NCI-H1105 (cell line): ENCODE data around the gene CD1E.
"Not testable (repeated sequence)": the region's sequence is repeated elsewhere in the genome, so short reads cannot be mapped to it uniquely, and the experiment has no call there.

ENCODE experiments used
- DNase-seq: peaks from one replicate; lab custom pipeline; 2025; lab: John Stamatoyannopoulos, UW

CD1E gene

GRCh38 chr1:158362941-158363340 is 9.2 kb downstream of the CD1E start:
- no peak for DNase-seq

DNA sequence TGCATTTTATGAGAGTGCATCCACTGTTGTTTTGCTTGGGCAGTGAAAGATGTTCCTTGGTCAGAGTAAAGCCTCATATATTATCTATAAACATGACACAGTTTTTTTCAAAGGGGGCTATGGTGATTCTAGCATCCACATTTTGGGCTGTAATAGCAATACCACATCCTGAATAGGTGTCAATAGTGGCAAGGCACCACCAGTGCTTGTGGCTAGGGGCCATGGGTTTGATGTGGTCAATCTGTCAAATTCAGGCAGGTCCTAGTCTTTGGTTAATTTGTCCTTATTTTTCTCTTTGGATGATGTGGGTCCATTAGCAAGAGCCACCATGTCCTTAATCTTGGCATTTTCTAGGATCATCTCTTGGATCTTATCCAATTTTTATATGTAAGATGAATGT is 13.1 kb downstream of the CD1E start:
- no peak for DNase-seq

DNA sequence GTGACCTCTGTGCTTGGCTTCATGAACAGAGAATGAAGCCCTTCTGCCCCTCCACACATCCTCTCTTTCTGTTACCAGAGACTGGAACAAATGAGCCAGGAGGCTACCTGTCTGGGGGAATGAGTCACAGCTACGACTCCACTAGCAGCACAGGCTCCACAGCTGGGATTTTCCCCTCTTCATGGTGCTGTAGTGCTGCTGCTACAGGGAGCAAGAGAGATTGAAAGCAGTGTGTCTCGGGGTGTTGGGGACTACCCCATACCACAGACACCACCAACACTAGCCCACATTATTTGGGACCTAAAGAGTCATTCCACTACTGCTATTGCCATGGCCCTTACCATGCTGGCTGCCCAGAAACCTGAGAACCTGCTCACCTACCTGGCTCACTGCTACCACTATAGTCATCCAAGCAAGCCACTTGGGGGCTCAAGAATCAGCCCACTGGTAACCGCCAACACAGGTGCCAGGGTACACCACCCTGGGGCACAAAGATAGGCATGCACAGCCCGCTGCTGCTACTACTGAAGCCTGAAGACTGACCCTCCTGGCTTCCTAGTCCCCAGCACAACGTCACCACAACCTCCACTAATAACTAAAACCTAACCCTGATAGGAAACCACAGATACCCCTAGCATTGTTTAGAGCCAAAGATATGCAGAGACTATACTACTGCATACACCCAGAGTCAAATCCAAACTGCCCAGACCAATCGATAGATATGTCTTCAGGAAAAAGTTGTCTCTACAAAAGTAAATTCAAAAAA is 17.7 kb downstream of the CD1E start:
- DNase-seq, result no peak

- not testable (repeated sequence) for DNase-seq
Measured at GRCh38 chr1:158374101-158374500, 20.4 kb downstream of the CD1E start.

DNA sequence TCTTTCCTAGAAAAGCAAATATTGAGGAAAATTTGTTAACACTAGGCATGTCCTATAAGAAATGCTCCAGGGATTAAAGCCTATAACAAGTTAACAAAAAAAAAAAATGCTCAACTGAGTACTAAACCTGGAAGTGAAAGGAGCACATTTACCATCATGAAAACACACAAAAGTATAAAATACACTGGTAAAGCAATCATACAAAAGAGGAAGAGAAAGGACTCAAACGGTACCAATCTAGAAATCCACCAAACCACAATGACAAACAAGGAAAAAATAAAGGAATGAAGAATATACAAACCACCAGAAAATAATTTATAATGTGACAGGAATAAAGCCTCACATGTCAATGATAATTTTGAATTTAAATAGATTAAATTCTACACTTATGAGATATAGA is 21.2 kb downstream of the CD1E start:
- no peak for DNase-seq

- DNase-seq, result no peak
Measured at GRCh38 chr1:158390331-158390730, 36.6 kb downstream of the CD1E start.

GRCh38 chr1:158391099-158391498 is 37.4 kb downstream of the CD1E start:
- no peak for DNase-seq

DNA sequence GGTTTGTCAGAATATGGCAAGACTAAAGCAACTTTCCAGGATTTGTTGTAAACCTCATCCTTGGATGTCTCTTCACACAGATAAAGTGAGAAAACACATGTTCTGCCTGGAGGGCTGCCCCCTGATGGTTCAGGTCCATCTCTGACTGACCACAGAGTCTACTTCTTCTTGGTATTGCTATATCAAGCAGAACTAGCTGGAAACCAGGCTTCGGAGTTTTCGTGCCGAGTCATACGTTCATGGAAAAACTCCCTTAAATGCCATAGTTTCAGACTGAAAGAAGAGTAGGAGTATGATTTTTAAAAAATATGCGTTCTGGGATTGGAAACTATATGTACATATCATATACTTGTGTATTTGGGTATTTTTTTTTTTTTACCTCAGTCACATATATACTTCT is 39.8 kb downstream of the CD1E start:
- no peak for DNase-seq

GRCh38 chr1:158396646-158397045 is 43.0 kb downstream of the CD1E start:
- no peak for DNase-seq

- DNase-seq, result no peak
Measured at GRCh38 chr1:158398818-158399514, 45.3 kb downstream of the CD1E start, which contains the start of gene OR10T2. TSS of gene OR10T2 (minus strand) at chr1:158399466. CDS start at chr1:158399466, 0 bp downstream.

DNA sequence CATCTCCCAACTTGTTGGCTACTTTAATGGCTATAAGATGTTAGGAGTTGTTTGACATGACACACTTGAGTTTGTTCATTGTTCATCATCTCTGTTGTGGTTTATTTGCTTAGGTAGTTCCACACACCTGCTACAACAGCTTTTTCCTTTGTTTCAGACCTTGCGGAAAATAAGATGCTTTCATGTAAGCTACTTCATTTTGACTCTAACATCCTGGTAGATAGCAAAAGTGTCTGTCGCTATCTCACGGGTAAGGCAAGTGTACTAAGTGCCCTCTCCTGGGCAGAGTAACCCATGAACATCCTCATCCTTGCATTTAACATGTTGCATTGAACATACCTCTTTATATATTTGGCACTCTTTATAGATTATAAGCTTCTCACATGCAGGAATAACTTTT is 47.2 kb downstream of the CD1E start:
- no peak for DNase-seq

- no peak for DNase-seq
Measured at GRCh38 chr1:158407092-158407491, 53.4 kb downstream of the CD1E start.
